Mesodermal cell (in vitro differentiated cells): ENCODE results near the gene FLAD1.

Experiments
- H3K27ac ChIP-seq: 2 replicates; pipeline ENCODE4 v1.7.0; 2013; ENCODE audit warnings: mild to moderate bottlenecking, low read depth, low read length, moderate library complexity; ENCODE audit not compliant: severe bottlenecking
- H3K36me3 ChIP-seq: 2 replicates; pipeline ENCODE4 v1.7.1; 2013; ENCODE audit warnings: mild to moderate bottlenecking, low read length, moderate library complexity; ENCODE audit not compliant: control insufficient read depth, insufficient read depth
- H3K4me1 ChIP-seq: one replicate; pipeline ENCODE4 v1.7.1; 2013; ENCODE audit warnings: mild to moderate bottlenecking, low read length; ENCODE audit not compliant: insufficient read depth, control insufficient read depth, poor library complexity, severe bottlenecking
- H3K4me3 ChIP-seq: 2 replicates; pipeline ENCODE4 v1.7.0; 2013; ENCODE audit warnings: low read length, control low read depth, mild to moderate bottlenecking; ENCODE audit not compliant: insufficient read depth, poor library complexity, severe bottlenecking; ENCODE audit errors: extremely low read depth
- H3K9me3 ChIP-seq: 2 replicates; pipeline ENCODE4 v1.7.1; 2013; ENCODE audit warnings: mild to moderate bottlenecking, low read length, moderate library complexity; ENCODE audit not compliant: control insufficient read depth
- WGBS, 2 experiments: methylation state at CpG; one replicate each; pipeline ENCODE4 v1.1.5; 2013; ENCODE audit warnings: missing lambda C conversion rate in 2 of 2; ENCODE audit not compliant: insufficient coverage in 2 of 2; 5-methylcytosine and 5-hydroxymethylcytosine counted together

FLAD1 gene

DNA sequence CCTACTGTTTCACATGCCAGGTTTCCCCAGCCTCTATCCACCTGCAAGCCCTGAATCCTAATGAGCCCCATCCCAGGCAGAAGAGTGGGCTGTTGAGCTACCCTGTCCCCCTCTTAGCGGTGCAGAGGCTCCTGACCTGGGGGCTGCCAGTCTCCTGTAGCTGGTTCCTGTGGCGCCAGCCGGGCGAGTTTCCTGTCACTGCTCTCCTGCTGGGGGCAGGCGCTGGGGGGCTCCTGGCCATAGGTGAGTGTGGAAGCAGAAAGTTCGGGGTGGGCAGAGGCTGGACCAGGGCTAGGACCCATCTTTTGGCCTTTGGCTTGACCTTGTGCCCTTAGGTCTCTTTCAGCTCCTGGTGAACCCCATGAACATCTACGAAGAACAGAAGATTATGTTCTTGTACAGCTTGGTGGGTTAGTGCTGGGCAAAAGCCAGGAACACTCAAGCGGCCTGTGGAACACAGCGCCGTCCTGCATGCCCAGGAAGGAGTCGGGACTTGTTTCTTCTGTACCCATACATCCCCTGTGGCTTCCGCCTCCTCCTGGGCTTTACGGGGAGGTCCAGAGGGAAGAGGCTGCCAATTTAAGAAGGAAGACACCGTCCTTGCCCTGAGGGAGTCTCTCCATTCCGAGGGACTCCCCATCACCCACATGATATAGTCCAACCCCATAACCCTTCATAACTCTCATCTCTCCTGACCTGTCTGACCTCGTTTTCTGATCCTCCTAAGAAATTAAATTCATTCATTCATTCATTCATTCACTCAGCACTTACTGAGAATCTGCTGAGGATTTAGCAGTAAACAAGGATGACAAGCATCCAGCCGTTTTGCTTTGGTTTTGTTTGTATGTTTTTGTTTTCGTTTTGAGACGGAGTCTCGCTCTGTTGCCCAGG lies 51.4 kb downstream of the FLAD1 start:
- H3K4me3 ChIP-seq = no peak overlapping the region
- H3K9me3 ChIP-seq = no peaks in the 10 kb centered on the region
- H3K4me1 ChIP-seq = peaks cover 11% of the 10 kb centered on the region
- no peak overlapping the region for H3K27ac ChIP-seq
- 89 to 91% methylated on average over 13 to 17 of the region's 20 CpGs for WGBS, 2 experiments
- H3K36me3 ChIP-seq = no peaks in the 10 kb centered on the region

DNA sequence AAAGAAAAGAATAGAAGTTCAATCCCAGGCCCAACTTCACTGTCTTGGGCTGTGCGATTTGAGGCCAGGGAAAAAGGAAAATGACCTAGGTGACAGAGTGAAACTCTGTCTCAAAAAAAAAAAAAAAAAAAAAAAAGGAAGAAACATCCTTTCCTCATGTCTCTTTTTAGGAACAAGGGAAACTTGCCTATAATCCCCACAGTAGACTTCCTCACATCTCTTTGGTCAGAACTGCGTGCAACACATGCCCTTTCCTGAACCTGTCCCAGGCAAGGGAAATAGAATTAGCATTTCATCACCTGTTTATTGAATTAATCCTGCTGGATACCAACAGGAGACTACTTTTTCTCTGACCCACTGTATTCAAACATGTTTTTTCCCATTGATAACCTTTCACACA lies 52.8 kb downstream of the FLAD1 start:
- H3K9me3 ChIP-seq = no peaks in the 10 kb centered on the region

GRCh38 chr1:155037043-155037442 lies 53.9 kb downstream of the FLAD1 start:
- H3K4me1 ChIP-seq = peaks cover 11% of the 10 kb centered on the region
- WGBS, 2 experiments = 94 to 97% methylated on average over 3 of the region's 3 CpGs
- H3K36me3 ChIP-seq = no peaks in the 10 kb centered on the region
- no peaks in the 10 kb centered on the region for H3K9me3 ChIP-seq
- no peak overlapping the region for H3K4me3 ChIP-seq
- no peak overlapping the region for H3K27ac ChIP-seq

More for the DNA sequence above, 52.8 kb downstream of the FLAD1 start:
- WGBS, 2 experiments = 100% methylated on average over 1 of the region's 2 CpGs
- no peak overlapping the region for H3K27ac ChIP-seq
- peaks cover 11% of the 10 kb centered on the region for H3K4me1 ChIP-seq
- H3K4me3 ChIP-seq = no peak overlapping the region
- no peaks in the 10 kb centered on the region for H3K36me3 ChIP-seq

- no peak overlapping the region for H3K4me3 ChIP-seq
- no peaks in the 10 kb centered on the region for H3K9me3 ChIP-seq
- 93 to 100% methylated on average over 6 of the region's 6 CpGs for WGBS, 2 experiments
- H3K36me3 ChIP-seq = no peaks in the 10 kb centered on the region
- peaks cover 11% of the 10 kb centered on the region for H3K4me1 ChIP-seq
- H3K27ac ChIP-seq = no peak overlapping the region
These were observed 54.8 kb downstream of the FLAD1 start for GRCh38 chr1:155037851-155038441.

DNA sequence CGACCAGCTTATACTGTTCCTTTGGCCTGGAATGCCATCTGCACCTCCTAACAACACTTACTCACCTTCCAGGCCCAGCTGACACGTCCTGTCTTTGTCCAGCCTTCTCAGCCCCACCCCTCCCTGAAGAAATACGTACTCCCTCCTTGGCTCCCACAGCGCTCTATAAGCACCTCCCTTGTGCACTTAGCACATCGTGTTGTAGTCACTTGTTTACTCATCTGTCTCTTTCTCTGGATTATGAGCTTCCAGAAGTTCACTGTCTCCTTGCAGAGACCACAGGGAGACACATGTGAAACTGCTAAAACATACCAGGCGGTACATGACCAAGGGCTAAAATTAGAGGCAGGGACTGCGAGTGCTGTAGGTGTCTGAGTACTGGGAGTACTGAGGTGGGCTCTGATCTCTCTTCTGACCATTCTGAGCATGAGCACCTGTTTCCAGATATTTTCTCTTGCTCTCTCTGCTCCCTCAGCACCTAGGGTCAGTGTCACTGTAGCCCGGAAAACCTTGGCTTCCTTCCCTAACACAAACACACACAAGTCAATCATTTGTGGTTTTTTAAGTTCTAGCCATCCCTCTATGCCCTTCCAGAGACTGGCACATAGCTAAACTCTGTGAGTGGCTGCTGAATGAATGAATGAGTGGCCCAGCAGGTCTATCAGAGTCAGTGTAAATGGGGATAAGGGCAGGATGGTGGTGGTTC lies 55.6 kb downstream of the FLAD1 start:
- 80 to 85% methylated on average over 5 to 8 of the region's 8 CpGs for WGBS, 2 experiments
- Histone ChIP-seq H3K4me1 (peaks cover 11% of the 10 kb centered on the region), H3K4me3 (no peak overlapping the region), H3K36me3 (no peaks in the 10 kb centered on the region), H3K27ac (no peak overlapping the region), H3K9me3 (no peaks in the 10 kb centered on the region)

DNA sequence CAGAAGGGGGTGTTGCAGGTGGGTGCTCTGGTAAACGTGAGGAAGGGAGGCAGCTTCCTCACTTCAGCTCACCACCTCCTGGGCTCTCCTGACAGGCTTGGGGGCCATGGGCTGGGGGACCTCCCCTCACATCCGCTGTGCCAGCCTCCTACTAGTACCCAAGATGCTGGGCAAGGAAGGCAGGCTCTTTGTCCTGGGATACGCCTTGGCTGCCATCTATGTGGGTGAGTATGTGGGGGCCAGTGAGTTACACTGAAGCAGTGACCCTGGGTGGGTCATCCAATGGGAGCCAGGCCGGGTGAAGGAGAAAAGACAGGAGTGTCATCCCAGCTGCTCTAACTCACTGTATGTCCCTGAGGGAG lies 56.1 kb downstream of the FLAD1 start:
- Histone ChIP-seq H3K9me3 (no peaks in the 10 kb centered on the region), H3K4me1 (peaks cover 11% of the 10 kb centered on the region), H3K27ac (no peak overlapping the region), H3K36me3 (no peaks in the 10 kb centered on the region), H3K4me3 (no peak overlapping the region)
- 80 to 90% methylated on average over 2 of the region's 4 CpGs for whole genome bisulfite sequencing, 2 experiments

DNA sequence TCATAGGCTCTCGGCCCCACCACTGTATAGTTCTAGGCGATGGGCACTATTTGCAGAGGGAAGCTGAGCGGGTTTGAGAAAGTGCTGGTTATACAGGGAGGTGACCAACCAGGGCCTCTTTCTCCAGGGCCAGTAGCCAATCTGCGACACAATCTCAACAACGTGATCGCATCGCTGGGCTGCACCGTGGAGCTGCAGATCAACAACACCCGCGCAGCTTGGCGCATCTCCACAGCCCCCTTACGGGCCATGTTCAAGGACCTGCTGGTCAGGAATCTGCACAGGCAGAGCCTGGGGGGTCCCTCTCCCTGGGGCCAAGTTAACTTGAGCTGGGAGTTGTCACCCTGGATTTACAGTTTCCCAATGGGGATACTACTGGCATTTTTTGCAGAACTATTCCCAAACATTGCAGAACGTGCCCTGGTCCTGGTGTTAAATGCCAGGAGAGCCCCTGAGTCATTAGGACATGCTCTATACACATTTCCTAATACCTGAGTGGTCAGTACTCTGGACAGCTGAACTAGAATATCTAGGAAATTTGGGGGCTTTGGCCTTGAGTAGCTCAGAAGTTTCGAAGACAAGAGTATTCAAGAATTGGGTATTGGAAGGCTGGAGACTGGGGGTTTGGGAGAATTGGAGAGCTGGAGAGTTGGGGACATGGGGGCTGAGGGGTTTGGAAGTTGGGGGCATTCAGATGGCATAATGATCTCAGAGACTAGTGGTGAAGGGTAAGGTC lies 57.4 kb downstream of the FLAD1 start:
- 95 to 96% methylated on average over 13 to 14 of the region's 14 CpGs for WGBS, 2 experiments
- Histone ChIP-seq H3K27ac (no peak overlapping the region), H3K36me3 (no peaks in the 10 kb centered on the region), H3K9me3 (no peaks in the 10 kb centered on the region), H3K4me1 (peaks cover 20% of the 10 kb centered on the region), H3K4me3 (no peak overlapping the region)
